Lung (tissue), 12 donors: ENCODE measurements around the gene NCOR1. TPM values are rescaled to one million over a fixed set of nuclear protein-coding genes. Genes with fewer than 3 reads are reported as not detected.

Experiments used
- ATAC-seq: fragments of 200-7000 bp; cut with Tn5 transposase; one replicate; pipeline ENCODE4 v1.9.1; 2020; ENCODE audit warnings: moderate number of reproducible peaks; ENCODE audit not compliant: insufficient read depth, low FRiP score
- DNase-seq, 3 donors: peaks; one replicate each; pipeline ENCODE4 v3.0.0-alpha.2; 2013 to 2017
- H3K27ac ChIP-seq, 2 donors: one replicate each; pipeline ENCODE4 v1.5.1; 2013; ENCODE audit warnings: mild to moderate bottlenecking in 2 of 2, moderate library complexity in 2 of 2, control low read depth in 1 of 2, inconsistent platforms in 1 of 2, low read depth in 1 of 2, low read length in 1 of 2
- H3K27me3 ChIP-seq, 3 donors: one replicate each; pipeline ENCODE4 v1.5.1; 2013; ENCODE audit warnings: low read length in 2 of 3; ENCODE audit not compliant: control insufficient read depth in 3 of 3, insufficient read depth in 3 of 3
- H3K36me3 ChIP-seq, 4 donors: one replicate each; pipeline ENCODE4 v1.5.1; 2013; ENCODE audit warnings: low read length in 4 of 4, mild to moderate bottlenecking in 1 of 4, moderate library complexity in 1 of 4; ENCODE audit not compliant: control insufficient read depth in 4 of 4, insufficient read depth in 4 of 4
- H3K4me1 ChIP-seq, 5 donors: one replicate each; pipeline ENCODE4 v1.5.1; 2013; ENCODE audit warnings: low read length in 5 of 5, mild to moderate bottlenecking in 2 of 5, moderate library complexity in 1 of 5; ENCODE audit not compliant: control insufficient read depth in 5 of 5, insufficient read depth in 5 of 5
- H3K4me3 ChIP-seq: one replicate; pipeline ENCODE4 v1.5.1; 2013; ENCODE audit warnings: mild to moderate bottlenecking, control low read depth, moderate library complexity
- H3K9ac ChIP-seq, 2 donors: one replicate each; pipeline ENCODE4 v1.5.1; 2013; ENCODE audit warnings: low read length in 2 of 2, control low read depth in 1 of 2; ENCODE audit not compliant: insufficient read depth in 1 of 2
- H3K9me3 ChIP-seq, 4 donors: one replicate each; pipeline ENCODE4 v1.5.1; 2013; ENCODE audit warnings: low read length in 3 of 4, mild to moderate bottlenecking in 1 of 4, moderate library complexity in 1 of 4; ENCODE audit not compliant: control insufficient read depth in 4 of 4, insufficient read depth in 3 of 4
- CTCF ChIP-seq: IDR thresholded peaks from 2 replicates; pipeline ENCODE4 v1.5.1; 2012; ENCODE audit warnings: mild to moderate bottlenecking; ENCODE audit errors: control extremely low read depth, extremely low read depth
- WGBS, 2 donors: extraction: QIAGEN DNeasy Blood & Tissue Kit; methylation state at CpG; one replicate each; pipeline ENCODE4 v1.1.7; 2013; 5-methylcytosine and 5-hydroxymethylcytosine counted together
- polyA plus RNA-seq, 2 donors: library from polyadenylated mRNA; stranded (reverse); fragments of 200-250 nt; gene quantifications; one replicate each; pipeline ENCODE4 v1.2.1, GENCODE V29; 2013
- total RNA-seq, 2 donors: library from RNA; depleted of rRNA in 1 of 2; stranded (reverse); fragments of >200 nt in 1 of 2; gene quantifications; one replicate each; pipeline ENCODE4 v1.2.1, GENCODE V29; 2014 to 2021
- donor health status: control.
- donor health status: control.
- donor health status: Bipolar disorder and iron deficiency.
- donor health status: healthy.
- donor health status: DM: yes; HTN: yes; CAD: no.

Gene NCOR1
- total and polyA plus RNA-seq, 4 donors, result 31.9 to 201 (median 80.3) TPM

- Histone ChIP-seq H3K27me3 (no peaks in the 10 kb centered on the region), H3K27ac (no peak overlapping the region), H3K4me1 (no peaks in the 10 kb centered on the region), H3K36me3 (peaks cover 19 to 44% (median 35%) of the 10 kb centered on the region in 4 donors), H3K9ac (no peak overlapping the region), H3K4me3 (no peak overlapping the region), H3K9me3 (no peaks in the 10 kb centered on the region)
- ATAC-seq, result no peak
- no peak for DNase-seq
- WGBS, 2 donors, result 82 to 92% methylated on average over 14 of the region's 14 CpGs
- no peak for TF ChIP-seq CTCF
Measured at GRCh38 chr17:16048811-16049449, 166.4 kb downstream of the NCOR1 start.

- H3K27me3 ChIP-seq, result no peaks in the 10 kb centered on the region
- DNase-seq, result no peak
- no peak overlapping the region for H3K4me3 ChIP-seq
- peaks cover 24 to 46% (median 38%) of the 10 kb centered on the region in 4 donors for H3K36me3 ChIP-seq
- no peaks in the 10 kb centered on the region for H3K4me1 ChIP-seq
- no peak for ATAC-seq
- no peak for TF ChIP-seq CTCF
- 95% methylated on average over 3 of the region's 3 CpGs for WGBS, 2 donors
- H3K9me3 ChIP-seq, result no peaks in the 10 kb centered on the region
- no peak overlapping the region for H3K27ac ChIP-seq
- no peak overlapping the region for H3K9ac ChIP-seq
Measured at GRCh38 chr17:16046966-16047365, 168.4 kb downstream of the NCOR1 start.

GRCh38 chr17:16044487-16044886 lies 170.8 kb downstream of the NCOR1 start:
- ATAC-seq, result no peak
- no peak for DNase-seq
- Histone ChIP-seq H3K36me3 (peaks cover 32 to 48% (median 41%) of the 10 kb centered on the region in 4 donors), H3K27me3 (no peaks in the 10 kb centered on the region), H3K4me3 (no peak overlapping the region), H3K4me1 (no peaks in the 10 kb centered on the region), H3K27ac (no peak overlapping the region), H3K9me3 (no peaks in the 10 kb centered on the region), H3K9ac (no peak overlapping the region)
- 88 to 92% methylated on average over 10 of the region's 10 CpGs for WGBS, 2 donors
- TF ChIP-seq CTCF, result no peak
